Fibroblast of gingiva (primary cell): ENCODE results near the gene TFEB.

Source experiments
- DNase-seq: peaks from one replicate; pipeline ENCODE4 v3.0.0-alpha.2; 2011; ENCODE audit warnings: low read depth

Gene TFEB

GRCh38 chr6:41690541-41691330 is 44.7 kb downstream of the TFEB start:
- no peak for DNase-seq

GRCh38 chr6:41689171-41690008 is 46.0 kb downstream of the TFEB start:
- DNase-seq, result peak; percentile 25

GRCh38 chr6:41688256-41688965 is 47.0 kb downstream of the TFEB start:
- DNase-seq, result no peak

DNA sequence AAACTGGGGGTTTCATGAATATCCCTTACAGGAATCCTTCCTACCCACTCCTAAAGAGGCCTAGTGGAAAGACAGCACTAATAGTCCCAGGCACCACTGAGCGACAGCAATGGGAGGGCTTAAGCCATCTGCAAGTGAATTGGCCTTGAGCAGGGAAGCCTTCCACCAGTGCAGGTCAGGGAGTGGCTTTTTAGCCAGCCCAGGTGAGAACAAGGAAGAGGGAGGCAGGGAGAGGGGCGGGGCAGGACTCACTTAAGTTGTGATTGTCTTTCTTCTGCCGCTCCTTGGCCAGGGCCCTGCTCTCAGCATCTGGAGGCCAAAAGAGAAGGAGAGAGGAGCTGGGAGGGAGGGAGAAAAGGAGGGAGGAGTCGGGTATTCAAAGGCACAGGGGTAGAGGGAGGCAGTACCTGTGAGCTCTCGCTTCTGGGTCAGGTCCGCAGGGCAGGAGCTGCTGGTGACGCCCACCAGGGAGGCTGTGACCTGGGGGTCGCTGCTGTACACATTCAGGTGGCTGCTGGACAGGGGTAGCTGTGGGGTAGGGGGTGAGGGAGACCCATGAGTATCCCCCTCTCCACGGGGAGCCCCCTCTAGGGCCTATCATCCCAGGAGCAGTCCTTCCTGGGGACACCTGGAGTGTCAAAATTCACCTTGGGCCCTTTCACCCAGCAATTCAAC is 47.8 kb downstream of the TFEB start:
- no peak for DNase-seq

- no peak for DNase-seq
These were observed 49.6 kb downstream of the TFEB start for GRCh38 chr6:41685641-41686380.

- DNase-seq, result no peak
These were observed 50.9 kb downstream of the TFEB start for GRCh38 chr6:41684311-41685180.

DNA sequence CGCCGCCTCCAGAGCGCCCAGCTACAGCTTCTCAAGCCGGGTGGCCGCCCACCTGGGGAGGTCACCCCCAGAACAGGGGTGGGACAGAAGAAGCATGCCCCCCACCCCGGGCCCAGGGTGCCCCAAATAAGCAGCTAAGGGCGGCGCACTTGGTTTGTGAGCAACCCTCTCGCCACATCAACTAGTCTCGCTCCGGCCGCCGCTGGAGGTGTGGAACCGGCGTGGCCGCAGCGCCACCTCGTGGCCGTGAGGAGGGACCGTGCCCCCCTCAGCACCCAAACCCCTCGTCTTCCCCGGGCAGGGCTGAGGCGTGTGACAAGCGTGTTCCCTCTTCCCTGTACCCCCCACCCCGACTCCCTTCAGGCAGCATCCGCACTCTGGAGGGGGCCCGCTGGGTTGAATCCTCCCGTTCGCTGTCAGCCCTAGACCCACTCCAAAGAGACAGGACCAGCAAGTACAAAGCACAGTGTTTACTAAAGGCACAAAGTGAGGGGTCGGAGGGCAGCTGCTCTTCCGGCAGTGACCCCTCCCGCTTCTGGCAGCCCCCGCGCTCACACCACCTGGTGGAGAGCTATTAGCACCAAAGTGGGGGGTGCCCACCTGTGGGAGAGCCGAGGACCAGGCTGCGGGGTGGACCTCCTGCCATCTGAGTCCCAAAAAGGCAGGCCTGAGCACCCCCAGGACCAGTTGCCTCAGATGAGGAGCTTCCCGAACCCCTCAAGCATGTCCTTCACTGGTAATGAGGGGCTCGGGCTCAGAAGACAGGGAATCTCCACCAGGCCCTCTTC is 51.7 kb downstream of the TFEB start:
- DNase-seq, result peak; percentile 58

DNA sequence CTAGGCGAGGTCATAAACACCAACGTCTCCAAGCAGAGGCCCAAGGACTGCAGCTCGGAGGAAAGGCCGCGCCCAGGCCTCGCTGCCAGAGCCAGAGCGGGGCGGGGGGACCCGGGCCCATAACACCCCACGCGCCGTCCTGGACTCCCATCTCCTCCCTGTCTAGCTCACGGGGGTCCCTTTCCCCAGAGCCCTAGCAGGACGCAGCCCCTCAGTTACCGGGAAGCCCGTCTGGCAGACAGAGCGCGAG is 52.2 kb downstream of the TFEB start:
- DNase-seq, result no peak

DNA sequence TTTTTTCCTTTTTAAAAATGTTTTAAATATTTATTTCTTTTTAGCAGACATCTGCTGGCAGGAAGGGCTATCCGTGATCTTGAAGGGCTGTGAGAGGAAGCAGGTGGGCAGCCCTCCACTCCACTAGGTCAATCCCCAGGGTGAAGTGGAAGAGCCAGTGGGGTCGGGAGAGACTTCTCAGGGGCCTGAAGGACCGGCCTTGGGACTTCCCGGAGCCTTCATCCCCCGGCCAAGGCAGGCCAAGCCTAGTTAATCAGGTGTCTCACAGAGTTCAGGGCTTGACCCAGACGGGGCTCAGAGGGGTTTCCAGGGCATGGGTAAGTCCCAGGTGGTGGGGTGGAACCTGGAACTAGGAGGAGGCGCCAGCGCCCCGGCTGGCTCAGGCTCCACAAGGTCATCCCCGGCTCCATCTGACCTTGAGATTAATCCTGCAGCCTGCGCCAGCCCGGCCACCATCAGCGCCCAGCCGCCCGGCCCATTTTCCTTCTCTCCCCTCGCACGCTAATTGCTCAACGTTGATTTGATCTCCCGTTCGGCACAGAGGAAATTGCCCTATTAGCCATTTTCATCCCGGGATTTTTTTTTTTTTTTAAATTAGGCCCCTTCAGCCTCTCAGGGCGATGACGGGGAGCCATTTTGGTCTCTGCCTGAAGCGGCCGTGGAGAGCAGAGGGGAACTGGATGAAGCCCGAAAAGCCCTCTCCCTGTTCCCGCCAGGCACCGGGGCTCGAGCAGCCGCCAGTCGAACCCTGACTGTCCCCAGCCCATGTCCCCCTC is 52.7 kb downstream of the TFEB start:
- DNase-seq, result no peak

DNA sequence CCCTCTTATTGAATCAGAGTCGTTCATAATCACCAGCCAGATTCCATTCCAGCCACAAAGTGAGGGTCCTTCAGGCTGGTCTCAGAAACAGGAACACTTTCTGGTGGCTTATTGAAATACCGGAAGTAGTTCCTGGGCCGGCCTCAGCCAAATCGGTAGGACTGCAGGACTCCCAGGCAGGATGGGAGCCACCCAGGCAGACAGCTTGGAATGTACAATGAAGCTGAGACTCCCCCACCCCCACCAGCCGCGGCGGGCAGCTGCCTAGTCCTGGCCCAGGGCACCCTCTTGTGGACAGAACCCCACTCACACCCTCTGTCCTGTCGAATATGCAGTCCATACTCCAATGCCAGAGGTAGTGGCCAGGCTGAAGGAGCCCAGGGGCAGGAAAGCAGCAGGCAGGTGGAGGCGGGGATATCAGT is 53.3 kb downstream of the TFEB start:
- DNase-seq, result peak; percentile 78

DNA sequence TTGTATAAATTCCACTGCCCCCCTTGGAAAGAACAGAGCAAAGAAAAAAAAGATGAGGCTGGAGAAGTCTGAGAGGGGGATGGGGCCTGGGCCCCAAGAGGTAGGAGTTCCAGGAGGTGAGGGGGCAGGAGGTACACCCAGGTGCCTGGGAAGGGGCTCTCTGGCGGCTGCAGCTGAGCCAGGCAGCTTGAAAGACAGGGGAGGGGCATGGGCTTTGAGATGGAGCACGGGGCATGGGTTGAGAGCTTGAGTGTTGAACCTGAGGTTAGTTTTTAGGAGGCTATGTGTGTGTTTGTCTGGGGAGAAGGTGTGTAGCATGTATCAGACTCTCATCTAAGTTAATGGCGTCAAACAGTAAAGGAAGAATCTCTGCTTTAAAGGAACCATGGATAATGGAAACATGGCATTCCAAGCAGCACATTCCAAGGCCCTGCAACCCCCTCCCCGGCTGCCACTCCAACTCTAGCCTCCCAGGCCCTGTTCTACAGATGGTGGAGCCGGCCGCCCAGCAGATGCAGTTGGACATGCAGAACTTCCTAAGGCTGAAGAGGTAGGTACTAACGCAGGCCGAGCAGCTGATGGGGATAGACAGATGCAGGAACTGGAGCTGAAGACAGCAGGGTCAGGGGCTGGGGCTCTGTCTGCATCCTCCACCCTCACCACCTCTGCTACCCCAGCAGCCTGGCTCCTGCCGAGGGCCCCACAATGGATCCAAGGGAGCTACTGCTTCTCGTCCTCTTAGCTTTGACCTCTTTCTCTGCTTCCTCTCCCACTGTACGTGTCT is 55.0 kb downstream of the TFEB start:
- no peak for DNase-seq

DNA sequence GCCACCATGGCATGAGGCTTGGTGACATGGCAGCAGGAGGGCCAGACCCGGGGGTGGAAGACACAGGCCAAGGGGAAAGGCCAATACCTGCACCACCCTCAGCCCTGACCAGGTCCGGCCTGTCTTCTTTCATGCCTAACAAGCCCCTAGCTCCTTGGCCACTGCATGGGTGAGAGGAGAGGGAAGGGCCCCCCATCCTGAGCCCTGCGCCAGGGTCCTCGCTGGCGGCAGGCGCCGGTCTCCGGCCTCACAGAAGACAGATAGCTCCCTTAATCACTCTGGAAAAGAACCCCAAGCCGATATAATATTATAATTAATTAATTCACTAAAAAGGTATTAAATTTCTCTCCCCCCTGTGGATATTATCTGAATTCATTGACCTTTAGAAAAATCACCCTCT is 55.7 kb downstream of the TFEB start:
- no peak for DNase-seq

DNA sequence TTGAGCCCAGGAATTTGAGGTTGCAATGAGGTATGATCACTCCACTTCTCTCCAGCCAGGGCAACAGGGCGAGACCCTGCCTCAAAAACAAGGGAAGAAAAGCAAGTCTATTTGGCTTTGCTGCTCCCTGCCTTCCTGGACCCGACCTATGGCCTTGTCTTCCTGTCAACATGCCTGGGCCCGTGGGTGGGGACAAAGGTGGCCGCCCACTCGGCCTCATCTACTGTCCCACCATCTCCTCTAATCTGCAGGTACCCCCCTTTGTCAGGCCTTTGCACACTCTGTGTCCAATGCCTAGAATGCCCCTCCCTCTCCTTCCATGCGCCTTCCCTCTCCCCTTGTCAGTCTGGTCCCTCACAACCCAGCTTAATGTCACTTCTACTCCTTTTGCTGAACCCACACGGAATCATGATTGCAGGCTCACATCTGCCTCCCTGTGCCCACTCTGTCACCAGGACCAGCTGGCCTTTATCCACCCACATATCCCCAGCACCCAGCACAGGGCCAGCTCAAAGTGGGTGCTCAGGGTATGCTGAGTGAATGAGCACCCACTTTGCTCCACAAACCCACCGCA is 56.8 kb downstream of the TFEB start:
- no peak for DNase-seq

DNA sequence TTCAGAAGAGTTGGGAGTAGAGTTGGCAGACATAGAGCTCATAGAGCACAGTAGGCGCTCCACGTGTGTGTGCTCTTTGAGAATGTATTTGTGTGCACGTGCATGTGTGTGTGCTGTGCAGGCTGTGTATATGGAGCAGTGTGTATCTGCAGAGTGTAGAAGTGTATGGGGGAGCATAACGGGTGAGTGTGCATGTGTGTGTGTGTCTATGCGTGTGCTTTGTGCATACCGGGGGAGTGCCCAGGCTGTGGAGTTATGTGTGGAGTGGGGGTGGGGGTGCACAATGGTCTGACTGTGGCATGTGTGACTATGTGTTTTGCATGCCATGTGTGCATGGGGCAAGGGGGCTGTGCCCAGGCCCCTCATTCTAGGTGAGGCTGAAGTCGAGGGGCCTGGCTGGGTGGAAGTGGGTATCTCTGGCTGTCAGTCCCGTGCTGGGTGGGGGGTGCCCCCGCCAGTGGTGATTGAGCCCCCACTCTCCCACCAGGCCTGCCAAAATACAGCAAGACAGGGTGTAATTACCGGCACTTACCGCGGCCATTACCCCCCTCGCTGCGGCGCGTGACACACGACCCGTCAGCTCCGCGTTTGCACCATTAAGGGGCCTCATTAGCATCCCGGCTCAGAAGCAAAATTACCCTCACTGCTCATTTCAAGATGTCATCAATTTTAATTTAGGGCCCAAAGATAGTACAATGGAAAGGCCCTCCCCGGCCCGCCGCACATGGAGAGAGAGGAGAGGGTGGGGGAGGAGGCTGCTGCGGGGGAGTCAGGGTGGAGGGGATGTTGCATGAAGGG is 58.1 kb downstream of the TFEB start:
- no peak for DNase-seq

GRCh38 chr6:41676431-41676830 is 59.0 kb downstream of the TFEB start:
- DNase-seq, result no peak

- DNase-seq, result no peak
These were observed 59.4 kb downstream of the TFEB start for GRCh38 chr6:41675992-41676391.

- no peak for DNase-seq
These were observed 60.1 kb downstream of the TFEB start for GRCh38 chr6:41675176-41675775.
